Measurements from ENCODE around the gene GRB7.
"Not testable (repeated sequence)": the region's sequence is repeated elsewhere in the genome, so short reads cannot be mapped to it uniquely, and the experiment has no call there.

GRB7 gene

GRCh38 chr17:39737760-39738567 is at the start of gene GRB7:
TSS of gene GRB7 (plus strand) at chr17:39737938. CDS start at chr17:39742302, 4,364 bp downstream.
- no peak for DNase-seq

- DNase-seq = no peak
Measured at GRCh38 chr17:39688475-39688835, 49.3 kb upstream of the GRB7 start.

GRCh38 chr17:39688945-39689344 is 48.8 kb upstream of the GRB7 start:
- DNase-seq = no peak

GRCh38 chr17:39694593-39694992 is 43.1 kb upstream of the GRB7 start:
- no peak for DNase-seq

GRCh38 chr17:39695089-39695474 is 42.7 kb upstream of the GRB7 start:
- no peak for DNase-seq

- no peak for DNase-seq
Measured at GRCh38 chr17:39696731-39697130, 41.0 kb upstream of the GRB7 start.

- no peak for DNase-seq
Measured at GRCh38 chr17:39697961-39698360, 39.8 kb upstream of the GRB7 start.

GRCh38 chr17:39699157-39699817 is 38.5 kb upstream of the GRB7 start:
- not testable (repeated sequence) for DNase-seq

GRCh38 chr17:39699818-39700147 is 38.0 kb upstream of the GRB7 start, which contains the start of gene ERBB2:
TSS of gene ERBB2 (plus strand) at chr17:39700064. CDS start at chr17:39700239, 175 bp downstream.
- no peak for DNase-seq

GRCh38 chr17:39700148-39700987 is 37.4 kb upstream of the GRB7 start:
- no peak for DNase-seq

GRCh38 chr17:39701012-39701783 is 36.5 kb upstream of the GRB7 start:
- no peak for DNase-seq

- no peak for DNase-seq
Measured at GRCh38 chr17:39701784-39702422, 35.8 kb upstream of the GRB7 start.

- no peak for DNase-seq
Measured at GRCh38 chr17:39702901-39703893, 34.5 kb upstream of the GRB7 start.

GRCh38 chr17:39703913-39704312 is 33.8 kb upstream of the GRB7 start:
- DNase-seq = no peak

- no peak for DNase-seq
Measured at GRCh38 chr17:39704821-39705551, 32.8 kb upstream of the GRB7 start.

- no peak for DNase-seq
Measured at GRCh38 chr17:39705786-39706348, 31.9 kb upstream of the GRB7 start.

GRCh38 chr17:39706383-39706782 is 31.4 kb upstream of the GRB7 start:
- DNase-seq = no peak

- DNase-seq = no peak
Measured at GRCh38 chr17:39706921-39707337, 30.8 kb upstream of the GRB7 start.

- DNase-seq = no peak
Measured at GRCh38 chr17:39709319-39709997, 28.3 kb upstream of the GRB7 start.
